GM19193 (cell line): Measurements from ENCODE around the gene PDE8A.

Experiments used
- POLR2A ChIP-seq: IDR thresholded peaks from 4 replicates; pipeline ENCODE4 v1.6.1; 2011; ENCODE audit not compliant: insufficient read depth, insufficient read length; ENCODE audit errors: extremely low read depth

The PDE8A gene

DNA sequence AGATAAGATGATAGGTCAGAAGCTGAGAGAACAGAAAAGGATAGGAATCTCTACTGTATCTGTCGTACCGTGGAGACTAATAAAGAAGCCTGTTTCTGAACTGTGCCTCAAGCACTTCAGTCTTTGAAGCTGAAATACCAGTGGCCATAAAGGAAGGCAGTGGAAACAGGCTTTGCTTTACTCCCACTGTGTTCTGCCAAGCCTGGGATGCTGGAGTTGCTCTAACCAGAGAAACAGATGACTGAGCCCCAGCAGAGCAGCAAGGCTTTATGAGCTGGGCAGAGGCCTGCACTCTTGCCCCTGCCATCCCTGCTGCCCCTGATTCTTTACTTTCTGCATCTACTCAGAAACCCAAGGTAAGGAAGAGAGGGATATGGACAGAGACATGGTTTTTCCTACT lies 89.4 kb downstream of the PDE8A start:
- TF ChIP-seq POLR2A = no peak

DNA sequence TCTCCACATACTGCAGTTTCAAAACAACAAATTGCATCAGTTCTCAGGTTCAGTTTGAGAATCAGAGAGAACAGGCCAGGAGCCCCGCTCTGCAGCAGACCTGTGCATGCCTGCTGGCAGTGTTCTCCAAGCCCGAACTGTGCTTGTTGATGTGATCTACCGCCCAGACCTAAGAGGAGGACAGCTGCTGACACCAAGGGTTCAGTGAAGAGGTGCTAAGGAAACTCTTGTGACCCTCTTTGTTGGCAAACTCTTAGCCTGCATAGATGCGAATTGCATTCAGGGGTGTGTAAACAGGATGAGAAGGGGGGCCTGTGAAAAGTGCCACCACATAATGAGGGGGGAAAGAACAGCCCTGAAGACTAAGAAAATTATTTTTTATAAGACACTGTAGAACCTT lies 89.8 kb downstream of the PDE8A start:
- no peak for TF ChIP-seq POLR2A

DNA sequence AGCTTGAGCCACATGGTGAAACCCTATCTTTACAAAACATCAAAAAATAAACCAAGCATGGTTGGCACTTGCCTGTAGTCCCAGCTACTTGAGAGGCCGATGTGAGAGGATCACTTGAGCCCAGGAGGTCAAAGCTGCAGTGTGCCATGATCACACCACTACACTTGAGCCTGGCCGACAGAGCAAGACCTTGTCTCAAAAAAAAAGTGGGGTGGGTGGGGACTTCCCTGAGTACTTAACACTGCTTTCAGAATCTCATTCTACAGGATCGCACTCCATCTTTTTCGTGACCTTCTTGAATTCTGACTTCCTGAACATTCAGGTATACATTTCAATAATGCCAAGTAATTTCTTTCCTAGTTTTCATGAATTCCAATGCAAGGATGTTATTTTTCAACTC lies 91.3 kb downstream of the PDE8A start:
- no peak for TF ChIP-seq POLR2A

DNA sequence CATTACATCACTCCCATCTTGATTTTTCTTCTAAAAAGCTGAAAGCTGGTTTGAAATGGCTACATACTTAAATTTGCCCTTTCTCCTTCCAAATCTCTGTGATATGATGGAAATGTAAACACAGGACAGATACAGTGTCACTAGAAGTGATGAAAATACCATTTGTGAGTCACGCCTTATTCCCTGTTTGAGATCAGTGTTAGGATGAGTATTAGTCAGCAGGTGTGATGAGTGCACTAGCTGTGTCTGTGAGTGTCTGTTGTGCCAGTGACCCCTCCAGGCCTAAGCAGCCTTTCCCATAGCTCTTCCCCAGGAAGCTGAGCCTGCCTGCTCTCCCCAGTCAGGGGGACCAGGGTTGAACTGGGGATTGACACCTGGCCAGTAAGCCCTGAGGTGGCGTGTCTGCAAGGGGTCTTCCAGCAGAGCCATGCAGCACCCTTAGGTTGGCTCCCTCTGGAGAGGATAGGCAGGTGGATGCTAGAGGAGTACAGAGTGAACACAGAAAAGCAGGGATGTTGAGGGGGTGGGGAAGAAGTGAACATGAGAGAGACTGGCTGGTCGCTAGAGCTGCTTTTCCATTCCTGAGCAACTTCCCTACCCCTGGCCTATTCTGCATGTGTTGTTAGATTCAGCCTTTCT lies 92.0 kb downstream of the PDE8A start:
- no peak for TF ChIP-seq POLR2A

DNA sequence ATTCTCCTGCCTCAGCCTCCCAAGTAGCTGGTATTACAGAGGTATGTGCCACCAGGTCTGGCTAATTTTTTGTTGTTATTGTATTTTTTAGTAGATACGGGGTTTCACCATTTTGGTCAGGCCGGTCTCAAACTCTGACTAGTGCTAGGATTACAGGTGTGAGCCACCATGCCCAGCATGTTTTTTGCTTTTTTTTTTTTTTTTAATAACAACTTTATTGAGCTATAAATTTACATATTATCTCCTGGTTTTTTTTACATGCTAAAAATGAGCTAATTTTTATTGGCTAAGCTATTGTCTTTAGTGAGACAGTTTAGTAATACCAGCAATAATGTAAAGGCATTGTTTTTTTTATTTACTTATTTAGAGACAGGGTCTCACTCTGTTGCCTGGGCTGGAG lies 105.2 kb downstream of the PDE8A start:
- TF ChIP-seq POLR2A = no peak

DNA sequence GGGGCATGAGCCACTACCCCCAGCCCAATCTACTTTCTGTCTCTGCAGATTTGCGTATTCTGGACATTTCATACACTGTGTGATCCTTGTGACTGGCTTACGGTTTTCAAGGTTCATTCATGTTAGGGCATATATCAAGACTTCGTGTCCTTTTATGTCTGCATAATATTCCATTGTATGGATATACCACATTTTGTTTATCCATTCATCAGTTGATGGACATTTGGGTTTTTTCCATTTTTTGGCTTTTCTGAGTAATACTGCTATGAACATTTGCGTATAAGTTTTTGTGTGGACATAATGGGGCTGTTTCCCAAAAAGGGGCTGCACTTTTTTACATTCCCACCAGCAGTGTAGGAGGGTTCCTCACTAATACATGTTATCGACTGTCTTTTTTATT lies 106.6 kb downstream of the PDE8A start:
- no peak for TF ChIP-seq POLR2A

DNA sequence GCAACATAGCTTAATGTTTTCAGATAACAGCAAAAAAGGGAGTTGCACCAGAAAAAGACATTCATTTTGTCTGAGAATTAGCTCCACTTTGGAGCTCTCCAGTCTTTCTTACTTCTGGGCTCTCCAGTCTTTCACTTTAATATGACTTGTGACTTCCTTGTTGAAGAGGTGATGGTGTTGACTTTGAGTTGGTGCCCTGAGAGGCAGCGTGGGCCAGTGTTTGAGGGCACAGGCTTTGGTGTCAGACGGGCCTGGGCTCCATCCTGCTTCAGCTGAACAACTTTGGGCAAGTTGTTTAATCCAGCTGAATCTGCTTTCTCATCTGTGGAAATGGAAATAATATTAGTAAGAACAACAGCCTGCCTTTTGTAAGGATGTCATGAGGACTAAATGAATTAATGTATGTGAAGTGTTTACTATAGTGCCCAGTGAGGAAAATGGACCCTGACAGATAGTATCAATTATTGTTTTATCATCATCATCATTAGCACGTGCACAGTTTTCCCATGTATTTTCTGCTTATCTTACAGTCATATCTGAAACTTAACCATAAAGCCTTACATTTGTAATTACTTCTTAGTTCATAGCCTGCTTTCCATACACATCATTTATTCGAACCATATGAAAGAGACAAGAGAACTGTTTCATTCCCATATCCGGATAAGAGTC lies 108.4 kb downstream of the PDE8A start:
- no peak for TF ChIP-seq POLR2A

DNA sequence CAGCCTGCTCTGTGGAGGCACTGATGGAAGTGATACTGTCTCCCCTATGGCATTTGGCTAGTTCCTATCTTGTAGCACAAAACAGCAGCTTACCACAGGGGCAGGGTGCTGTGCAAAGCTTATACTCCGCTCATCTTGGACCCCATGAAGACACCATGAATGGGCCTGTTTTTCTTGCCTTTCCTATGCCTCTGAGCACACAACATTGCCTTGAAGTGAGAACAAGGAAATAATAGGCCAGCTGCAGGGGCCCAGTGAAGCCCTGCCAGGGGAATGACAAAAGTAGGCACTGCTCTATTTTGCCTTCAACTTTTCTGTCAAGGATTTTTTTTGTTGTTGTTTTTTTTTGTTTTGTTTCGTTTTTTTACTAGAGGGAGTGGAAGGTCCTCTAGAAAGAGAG lies 110.3 kb downstream of the PDE8A start:
- TF ChIP-seq POLR2A = no peak

DNA sequence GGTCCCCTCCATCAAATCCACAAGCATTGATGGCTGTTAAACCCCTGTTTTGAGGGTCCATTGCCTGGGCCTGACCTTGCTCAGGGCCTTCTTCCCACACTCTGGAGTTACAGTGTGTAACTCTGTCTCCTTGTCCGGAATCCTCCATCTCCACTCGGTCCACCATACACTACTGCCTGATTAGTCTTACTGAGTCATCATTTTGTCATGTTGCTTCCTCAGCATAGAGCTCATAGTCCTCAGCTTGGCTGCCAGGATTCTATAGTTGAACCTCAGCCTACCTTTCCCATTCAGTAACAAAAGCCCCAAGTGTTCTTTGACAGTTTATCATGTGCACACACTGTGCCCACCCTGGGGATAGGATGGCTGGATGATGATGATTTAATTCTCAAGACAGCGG lies 113.0 kb downstream of the PDE8A start:
- no peak for TF ChIP-seq POLR2A

DNA sequence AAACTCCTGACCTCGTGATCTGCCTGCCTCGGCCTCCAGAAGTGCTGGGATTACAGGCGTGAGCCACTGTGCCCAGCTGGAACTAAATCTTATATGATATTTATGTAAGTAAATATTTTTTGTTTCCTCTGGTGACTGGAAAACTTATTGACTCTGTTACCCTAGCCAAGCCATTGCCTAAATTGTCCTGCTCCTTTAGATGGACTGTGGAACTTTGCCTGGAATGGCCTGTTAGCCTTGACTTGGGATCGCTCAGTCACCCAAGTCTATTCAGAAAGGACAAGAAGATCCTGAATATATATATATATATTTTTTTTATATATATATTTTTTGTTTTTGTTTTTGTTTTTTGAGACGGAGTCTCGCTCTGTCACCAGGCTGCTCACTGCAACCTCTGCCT lies 113.9 kb downstream of the PDE8A start:
- no peak for TF ChIP-seq POLR2A

DNA sequence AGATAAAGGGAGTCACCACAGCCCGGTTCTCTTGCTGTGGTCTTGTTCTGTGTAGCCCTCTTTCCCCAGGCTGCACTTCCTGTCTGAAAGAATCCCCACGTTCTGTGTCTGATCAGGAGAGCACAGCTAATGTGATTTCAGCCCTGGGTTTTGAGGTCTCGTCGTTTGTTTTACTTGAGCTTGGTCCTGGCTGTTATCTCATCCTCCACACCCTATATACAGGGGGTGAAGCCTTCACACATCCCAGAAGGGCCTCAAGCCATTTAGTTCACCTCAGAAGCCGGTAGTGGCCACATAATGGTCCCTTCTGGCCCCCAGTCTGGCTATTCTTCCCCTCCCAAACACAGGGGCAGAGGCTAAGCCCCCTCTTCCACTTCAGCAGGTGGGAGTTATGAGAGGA lies 115.6 kb downstream of the PDE8A start:
- TF ChIP-seq POLR2A = no peak

DNA sequence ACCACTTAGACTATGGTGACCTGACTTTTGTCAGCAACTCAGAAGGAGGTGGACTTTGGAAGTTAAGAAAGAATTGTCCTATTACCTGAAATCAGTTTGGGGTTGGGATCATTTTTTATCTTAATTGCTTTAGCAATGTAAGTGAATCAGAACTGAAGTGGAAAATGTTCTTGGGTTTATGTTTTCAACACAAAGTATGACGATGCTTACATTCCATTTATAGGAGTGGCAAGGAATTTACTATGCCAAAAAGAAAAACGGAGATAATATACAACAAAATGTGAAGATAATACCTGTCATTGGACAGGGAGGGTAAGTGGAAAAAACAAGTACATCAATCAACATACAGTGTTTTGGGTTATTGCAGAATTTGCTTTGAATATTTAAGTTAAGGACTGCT lies 116.1 kb downstream of the PDE8A start:
- TF ChIP-seq POLR2A = no peak

DNA sequence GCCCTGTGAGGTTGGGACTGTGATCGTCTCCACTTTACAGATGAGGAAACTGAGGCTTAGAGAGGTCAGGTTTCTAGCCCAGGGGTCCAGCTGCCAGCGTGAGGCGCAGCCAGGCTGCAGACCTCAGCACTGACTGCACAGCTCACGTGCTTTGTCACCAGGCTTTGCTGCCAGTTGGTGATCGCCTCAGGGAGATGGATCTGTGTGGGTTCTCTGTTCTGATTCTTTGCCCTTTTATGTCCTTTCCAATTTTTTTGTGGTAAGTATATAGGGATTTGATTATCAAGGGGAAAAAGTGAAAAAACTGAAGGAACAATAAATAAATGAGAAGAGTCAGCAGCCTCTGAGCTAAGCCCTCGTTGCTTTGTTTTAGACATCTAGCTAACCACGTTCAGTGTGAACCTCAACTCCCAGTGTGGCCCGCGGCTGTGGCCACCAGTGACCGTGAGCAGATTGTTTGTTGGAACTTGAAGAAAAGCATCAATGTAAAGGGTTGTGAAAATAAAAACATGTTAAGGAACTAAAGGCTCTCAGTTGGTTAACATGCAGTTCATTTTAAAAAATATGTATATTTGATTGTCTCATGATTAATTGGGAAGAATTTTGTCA lies 117.6 kb downstream of the PDE8A start:
- no peak for TF ChIP-seq POLR2A

DNA sequence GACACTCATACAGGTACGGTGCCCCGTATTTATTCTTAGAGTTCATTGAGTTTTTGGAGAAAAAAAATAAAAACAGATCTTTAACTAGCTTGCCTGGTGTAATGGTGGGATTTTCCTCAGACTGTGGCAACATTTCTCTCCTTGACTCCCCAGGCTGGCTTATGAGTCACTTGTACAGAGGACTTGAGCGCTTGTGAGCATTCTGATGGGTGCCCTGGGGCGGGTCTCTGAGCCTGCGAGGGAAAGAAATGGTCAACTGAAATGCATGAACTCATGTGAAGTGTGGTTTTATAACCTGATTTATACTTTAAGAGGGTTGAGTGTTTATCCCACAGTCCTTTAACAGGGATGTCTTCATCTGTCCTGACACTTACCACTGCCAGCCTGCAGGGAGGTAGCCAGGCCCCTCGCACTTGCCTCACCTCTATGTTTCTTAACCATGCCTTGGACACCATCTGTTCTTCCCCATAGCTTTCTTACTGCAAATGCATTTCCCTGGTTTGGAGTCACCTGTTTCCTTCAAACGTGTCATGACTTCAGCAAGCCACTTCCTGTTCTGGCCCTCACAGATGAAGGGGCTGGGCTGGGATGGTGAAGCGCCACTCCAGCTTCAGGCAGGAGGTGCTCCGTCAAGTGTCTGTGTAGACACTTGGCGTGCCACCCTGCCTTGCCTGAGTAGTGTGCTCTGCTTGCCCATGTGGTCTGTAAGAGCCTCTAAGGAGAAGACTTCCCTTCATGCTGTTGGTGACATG lies 118.7 kb downstream of the PDE8A start:
- no peak for TF ChIP-seq POLR2A

DNA sequence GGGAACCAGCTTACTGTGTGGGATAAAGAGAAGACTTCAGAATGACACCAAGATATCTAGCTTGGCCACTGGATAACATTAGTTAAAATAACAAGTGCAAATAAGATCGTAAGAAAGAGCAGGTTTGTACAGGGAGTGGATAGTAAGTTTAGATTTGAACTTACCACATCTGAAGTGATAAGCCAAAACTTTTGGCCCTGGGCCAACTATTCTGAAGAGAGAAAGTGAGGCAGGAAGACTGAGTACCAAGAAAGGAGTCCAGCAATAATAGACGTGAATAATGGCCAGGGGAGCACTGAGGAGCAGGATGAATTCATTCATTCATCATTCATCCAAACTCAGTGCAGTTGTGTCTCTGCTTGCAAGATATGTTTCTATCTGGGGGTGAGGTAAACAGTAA lies 122.9 kb downstream of the PDE8A start:
- TF ChIP-seq POLR2A = no peak

DNA sequence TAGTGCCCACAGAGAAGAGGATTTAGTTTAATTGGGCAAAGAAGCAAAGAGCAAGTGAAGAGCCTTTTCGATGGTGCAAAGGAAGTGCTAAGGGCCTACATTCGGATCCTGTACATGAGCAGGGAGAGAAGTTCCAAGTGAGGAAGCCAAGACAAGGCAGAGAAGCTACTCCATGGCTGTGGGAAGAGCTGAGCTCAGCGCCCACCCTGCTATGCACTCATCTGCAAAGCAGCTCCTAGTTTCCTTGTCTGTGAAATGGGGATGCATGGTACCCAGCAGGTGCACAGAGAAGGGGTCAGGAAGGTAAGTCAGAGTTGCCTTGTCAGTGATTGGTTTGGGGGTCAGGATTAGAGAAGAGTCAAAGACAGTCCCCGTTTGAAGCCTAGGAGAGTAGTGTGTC lies 126.5 kb downstream of the PDE8A start:
- TF ChIP-seq POLR2A = no peak
